WTC11 (cell line): ENCODE data around the gene TBC1D22A. TPM values are rescaled to one million over a fixed set of nuclear protein-coding genes. Genes with fewer than 3 reads are reported as not detected.
A peak's percentile ranks its signal among the peaks of the same experiment; 100 is the strongest.

Source experiments
- ATAC-seq: fragments of 200-7000 bp; cut with Tn5 transposase; 2 replicates; pipeline ENCODE4 v1.10.0; 2021; ENCODE audit warnings: mild to moderate bottlenecking, moderate library complexity
- CTCF ChIA-PET: fragments of 300-600 bp; sonication (Branson Sonifier 250); formaldehyde crosslinking; loops from one replicate; lab custom pipeline; 2021; ENCODE audit warnings: antibody characterized with exemption; lab: Charles Lee
- POLR2A ChIA-PET: fragments of 350-600 bp; sonication (Branson Sonifier 250); formaldehyde crosslinking; loops from one replicate; lab custom pipeline; 2021; ENCODE audit warnings: antibody characterized with exemption; lab: Charles Lee
- DNase-seq: peaks from one replicate; pipeline ENCODE4 v3.0.0; 2021; ENCODE audit warnings: low spot score
- H3K27ac Mint-ChIP-seq: 2 replicates; pipeline ENCODE4 v1.8.0; 2021; ENCODE audit warnings: mixed read lengths
- H3K27me3 Mint-ChIP-seq: 2 replicates; pipeline ENCODE4 v1.8.0; 2021; ENCODE audit warnings: low read depth, mild to moderate bottlenecking, moderate library complexity, mixed read lengths
- H3K36me3 Mint-ChIP-seq: 2 replicates; pipeline ENCODE4 v1.8.0; 2021; ENCODE audit warnings: mixed read lengths
- H3K4me1 Mint-ChIP-seq: 2 replicates; pipeline ENCODE4 v1.8.0; 2022; ENCODE audit warnings: mixed read lengths
- H3K4me3 Mint-ChIP-seq: 2 replicates; pipeline ENCODE4 v1.8.0; 2021; ENCODE audit warnings: mild to moderate bottlenecking, moderate library complexity, mixed read lengths
- H3K9me3 Mint-ChIP-seq: 2 replicates; pipeline ENCODE4 v1.8.0; 2021; ENCODE audit warnings: mixed read lengths
- ATF1 ChIP-seq: sonication (generic); formaldehyde crosslinking; IDR thresholded peaks from 2 replicates; pipeline ENCODE4 v1.8.1; 2023; ENCODE audit warnings: mild to moderate bottlenecking, moderate library complexity, missing genetic modification reagents
- EMX1 ChIP-seq: fragments of 250-450 bp; sonication (Bioruptor Pico); IDR thresholded peaks from 2 replicates; pipeline ENCODE4 v1.8.0; 2021; ENCODE audit warnings: mild to moderate bottlenecking
- ESRRA ChIP-seq: sonication (generic); formaldehyde crosslinking; IDR thresholded peaks from 2 replicates; pipeline ENCODE4 v1.8.1; 2022; ENCODE audit warnings: mild to moderate bottlenecking, missing genetic modification reagents, borderline replicate concordance
- FOXP1 ChIP-seq: sonication (generic); formaldehyde crosslinking; IDR thresholded peaks from 2 replicates; pipeline ENCODE4 v1.8.0; 2022; ENCODE audit warnings: missing genetic modification reagents, mild to moderate bottlenecking, moderate library complexity, borderline replicate concordance
- GABPB1 ChIP-seq: sonication (generic); formaldehyde crosslinking; IDR thresholded peaks from 2 replicates; pipeline ENCODE4 v1.8.1; 2023; ENCODE audit warnings: mild to moderate bottlenecking, missing genetic modification reagents
- IRF1 ChIP-seq: sonication (generic); formaldehyde crosslinking; IDR thresholded peaks from 2 replicates; pipeline ENCODE4 v1.8.0; 2023; ENCODE audit warnings: missing genetic modification reagents
- JAZF1 ChIP-seq: fragments of 250-450 bp; sonication (Bioruptor Pico); IDR thresholded peaks from 2 replicates; pipeline ENCODE4 v1.9.0; 2021; ENCODE audit warnings: moderate library complexity, mild to moderate bottlenecking, inconsistent platforms
- MYBL2 ChIP-seq: sonication (generic); formaldehyde crosslinking; IDR thresholded peaks from 2 replicates; pipeline ENCODE4 v1.8.1; 2023; ENCODE audit warnings: mild to moderate bottlenecking, moderate library complexity, missing genetic modification reagents
- OVOL2 ChIP-seq: fragments of 250-450 bp; sonication (Bioruptor Pico); IDR thresholded peaks from 2 replicates; pipeline ENCODE4 v1.9.0; 2021; ENCODE audit warnings: mild to moderate bottlenecking, borderline replicate concordance
- RORB ChIP-seq: fragments of 250-450 bp; sonication (Bioruptor Pico); IDR thresholded peaks from 2 replicates; pipeline ENCODE4 v1.9.0; 2021; ENCODE audit warnings: mild to moderate bottlenecking
- SOX15 ChIP-seq: fragments of 250-450 bp; sonication (Bioruptor Pico); IDR thresholded peaks from 2 replicates; pipeline ENCODE4 v1.9.0; 2021; ENCODE audit warnings: mild to moderate bottlenecking
- ZNF138 ChIP-seq: sonication (generic); formaldehyde crosslinking; conservative IDR thresholded peaks from 2 replicates; pipeline ENCODE4 v1.8.1; 2022; ENCODE audit warnings: mild to moderate bottlenecking, moderate library complexity, missing genetic modification reagents
- ZNF317 ChIP-seq: sonication (generic); formaldehyde crosslinking; IDR thresholded peaks from 2 replicates; pipeline ENCODE4 v1.8.1; 2023; ENCODE audit warnings: low read depth, mild to moderate bottlenecking, moderate library complexity, missing genetic modification reagents, borderline replicate concordance
- ZNF423 ChIP-seq: fragments of 250-450 bp; sonication (Bioruptor Pico); IDR thresholded peaks from 2 replicates; pipeline ENCODE4 v2.1.2; 2022; ENCODE audit warnings: mild to moderate bottlenecking, moderate library complexity
- ZNF425 ChIP-seq: fragments of 250-450 bp; sonication (Bioruptor Pico); conservative IDR thresholded peaks from 2 replicates; pipeline ENCODE4 v1.9.0; 2021; ENCODE audit warnings: mild to moderate bottlenecking
- total RNA-seq: library from RNA; stranded (reverse); gene quantifications from 3 replicates; pipeline ENCODE4 v1.2.3, GENCODE V29; 2021
- TF ChIP-seq, protein P1 (sequence below): sonication (generic); formaldehyde crosslinking; conservative IDR thresholded peaks from 2 replicates; pipeline ENCODE4 v1.8.1; 2022; ENCODE audit warnings: mild to moderate bottlenecking, missing genetic modification reagents
- TF ChIP-seq, protein P2 (sequence below): fragments of 250-450 bp; sonication (Bioruptor Pico); IDR thresholded peaks from 2 replicates; pipeline ENCODE4 v1.8.0; 2021; ENCODE audit warnings: mild to moderate bottlenecking
- TF ChIP-seq, protein P3 (sequence below): sonication (generic); formaldehyde crosslinking; IDR thresholded peaks from 2 replicates; pipeline ENCODE4 v1.8.1; 2023; ENCODE audit warnings: mild to moderate bottlenecking, moderate library complexity, missing genetic modification reagents

The TBC1D22A gene
- total RNA-seq, 1 experiment from 2014 or later: 18.1 TPM

DNA sequence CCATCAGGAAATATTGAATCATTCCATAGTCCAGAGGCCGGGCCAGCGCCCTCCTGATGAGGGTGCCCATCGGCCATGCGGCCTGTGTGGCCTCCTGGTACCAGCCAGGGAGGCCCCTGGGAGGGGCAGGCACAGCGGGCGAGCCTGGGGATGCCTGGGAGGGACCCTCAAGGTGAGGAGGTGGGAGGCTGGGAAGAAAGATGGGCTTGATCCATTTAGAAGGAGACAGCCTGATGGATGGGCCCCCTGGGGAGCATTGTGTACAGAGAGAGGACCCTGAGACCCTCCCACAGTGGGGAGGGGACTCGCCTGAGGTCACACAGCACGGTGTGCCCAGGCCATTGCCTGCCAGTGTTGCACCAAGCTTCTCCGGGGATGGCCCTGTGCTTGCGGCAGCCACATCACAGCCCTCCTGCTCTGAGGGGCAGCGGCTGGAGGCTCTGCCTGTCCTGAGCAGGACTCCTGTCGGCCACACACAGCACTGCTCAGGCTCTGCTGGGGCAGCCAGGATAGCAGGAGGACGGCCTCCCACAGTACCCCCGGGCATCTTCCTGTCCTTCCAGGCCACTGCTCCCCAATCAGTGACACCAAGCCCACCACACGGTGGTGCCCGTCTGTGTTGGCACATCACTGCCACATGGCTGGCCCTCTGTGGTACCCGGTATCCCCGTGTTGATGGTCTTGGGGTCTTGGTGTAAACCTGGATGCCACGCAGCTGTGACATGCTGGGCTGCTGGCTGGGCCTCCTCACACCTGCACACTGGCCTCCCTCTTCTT, 290.0 kb downstream of the TBC1D22A start:
- TF ChIP-seq, protein P1, sequence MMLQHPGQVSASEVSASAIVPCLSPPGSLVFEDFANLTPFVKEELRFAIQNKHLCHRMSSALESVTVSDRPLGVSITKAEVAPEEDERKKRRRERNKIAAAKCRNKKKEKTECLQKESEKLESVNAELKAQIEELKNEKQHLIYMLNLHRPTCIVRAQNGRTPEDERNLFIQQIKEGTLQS (CRISPR knock-in tag): no peak
- no peak for TF ChIP-seq MYBL2 (CRISPR knock-in tag)
- no peak for TF ChIP-seq ZNF138
- TF ChIP-seq EMX1 (CRISPR knock-in tag): no peak
- TF ChIP-seq ZNF317: no peak
- no peak for TF ChIP-seq ATF1 (CRISPR knock-in tag)
- no peak for TF ChIP-seq ZNF423 (CRISPR knock-in tag)
- TF ChIP-seq, protein P2, sequence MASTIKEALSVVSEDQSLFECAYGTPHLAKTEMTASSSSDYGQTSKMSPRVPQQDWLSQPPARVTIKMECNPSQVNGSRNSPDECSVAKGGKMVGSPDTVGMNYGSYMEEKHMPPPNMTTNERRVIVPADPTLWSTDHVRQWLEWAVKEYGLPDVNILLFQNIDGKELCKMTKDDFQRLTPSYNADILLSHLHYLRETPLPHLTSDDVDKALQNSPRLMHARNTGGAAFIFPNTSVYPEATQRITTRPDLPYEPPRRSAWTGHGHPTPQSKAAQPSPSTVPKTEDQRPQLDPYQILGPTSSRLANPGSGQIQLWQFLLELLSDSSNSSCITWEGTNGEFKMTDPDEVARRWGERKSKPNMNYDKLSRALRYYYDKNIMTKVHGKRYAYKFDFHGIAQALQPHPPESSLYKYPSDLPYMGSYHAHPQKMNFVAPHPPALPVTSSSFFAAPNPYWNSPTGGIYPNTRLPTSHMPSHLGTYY: no peak
- TF ChIP-seq SOX15: no peak
- no peak for TF ChIP-seq ESRRA
- TF ChIP-seq JAZF1 (CRISPR knock-in tag): no peak
- TF ChIP-seq, protein P3, sequence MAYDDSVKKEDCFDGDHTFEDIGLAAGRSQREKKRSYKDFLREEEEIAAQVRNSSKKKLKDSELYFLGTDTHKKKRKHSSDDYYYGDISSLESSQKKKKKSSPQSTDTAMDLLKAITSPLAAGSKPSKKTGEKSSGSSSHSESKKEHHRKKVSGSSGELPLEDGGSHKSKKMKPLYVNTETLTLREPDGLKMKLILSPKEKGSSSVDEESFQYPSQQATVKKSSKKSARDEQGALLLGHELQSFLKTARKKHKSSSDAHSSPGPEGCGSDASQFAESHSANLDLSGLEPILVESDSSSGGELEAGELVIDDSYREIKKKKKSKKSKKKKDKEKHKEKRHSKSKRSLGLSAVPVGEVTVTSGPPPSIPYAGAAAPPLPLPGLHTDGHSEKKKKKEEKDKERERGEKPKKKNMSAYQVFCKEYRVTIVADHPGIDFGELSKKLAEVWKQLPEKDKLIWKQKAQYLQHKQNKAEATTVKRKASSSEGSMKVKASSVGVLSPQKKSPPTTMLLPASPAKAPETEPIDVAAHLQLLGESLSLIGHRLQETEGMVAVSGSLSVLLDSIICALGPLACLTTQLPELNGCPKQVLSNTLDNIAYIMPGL (CRISPR knock-in tag): no peak
- no peak for TF ChIP-seq RORB
- TF ChIP-seq GABPB1 (CRISPR knock-in tag): no peak
- TF ChIP-seq ZNF425 (CRISPR knock-in tag): no peak
- POLR2A ChIA-PET: no interaction called here
- Mint-ChIP-seq H3K36me3 (no peaks in the 10 kb centered on the region), H3K4me3 (no peak overlapping the region), H3K27me3 (no peaks in the 10 kb centered on the region), H3K4me1 (peaks cover 14% of the 10 kb centered on the region), H3K9me3 (no peaks in the 10 kb centered on the region), H3K27ac (no peak overlapping the region)
- DNase-seq: no peak
- CTCF ChIA-PET: no interaction called here
- ATAC-seq: no peak

- POLR2A ChIA-PET: no interaction called here
- CTCF ChIA-PET: no interaction called here
Measured at GRCh38 chr22:47053013-47053725, 290.7 kb downstream of the TBC1D22A start.

DNA sequence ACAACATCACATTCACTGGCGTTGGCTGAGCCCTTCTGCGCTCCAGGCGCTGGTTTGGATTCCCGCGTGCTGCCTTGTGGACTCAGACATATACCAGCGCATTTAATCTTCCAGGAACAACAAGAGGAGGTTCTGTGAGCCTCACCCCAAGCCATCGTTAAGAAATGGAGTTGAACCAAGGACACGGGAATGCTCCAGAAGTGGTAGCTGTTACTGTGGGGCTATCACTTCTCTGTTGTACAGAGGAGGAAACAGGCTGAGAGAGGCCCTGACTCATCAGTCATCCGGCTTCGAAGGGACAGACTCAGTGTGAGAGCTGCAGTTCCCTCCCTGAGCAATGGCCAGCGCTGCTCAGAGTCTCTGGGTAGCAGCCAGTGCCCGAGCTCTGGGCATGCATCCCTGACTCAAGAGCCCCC, 291.3 kb downstream of the TBC1D22A start:
- CTCF ChIA-PET: no interaction called here
- H3K27me3 Mint-ChIP-seq: no peaks in the 10 kb centered on the region
- peaks cover 14% of the 10 kb centered on the region for H3K4me1 Mint-ChIP-seq
- TF ChIP-seq IRF1 (CRISPR knock-in tag): no peak
- TF ChIP-seq, all 79 proteins: peak for 0
- no peak for ATAC-seq
- POLR2A ChIA-PET: no interaction called here
- peak overlapping the region; percentile 63 for H3K27ac Mint-ChIP-seq
- no peaks in the 10 kb centered on the region for H3K9me3 Mint-ChIP-seq
- H3K4me3 Mint-ChIP-seq: no peak overlapping the region
- no peaks in the 10 kb centered on the region for H3K36me3 Mint-ChIP-seq
- no peak for DNase-seq

More at GRCh38 chr22:47053013-47053725, 290.7 kb downstream of the TBC1D22A start:
- Mint-ChIP-seq H3K27ac (peak overlapping the region; percentile 63), H3K9me3 (no peaks in the 10 kb centered on the region), H3K4me3 (no peak overlapping the region), H3K4me1 (peaks cover 14% of the 10 kb centered on the region), H3K36me3 (no peaks in the 10 kb centered on the region), H3K27me3 (no peaks in the 10 kb centered on the region)
- 0 out of 2 replicates have a peak, but pooled peaks have one; percentile 44 for TF ChIP-seq FOXP1 (CRISPR knock-in tag)
- TF ChIP-seq OVOL2 (CRISPR knock-in tag): no peak
- DNase-seq: no peak
- ATAC-seq: no peak
